HepG2 (cell line): Measurements from ENCODE around the gene FYB1.

Experiments used
- CBFB ChIP-seq: sonication (generic); formaldehyde crosslinking; IDR thresholded peaks from 2 replicates; pipeline ENCODE4 v1.4.0; 2020; ENCODE audit warnings: missing genetic modification reagents
- CREB1 ChIP-seq, 2 experiments: fragments of 450-650 bp in 1 of 2; IDR thresholded peaks; 2 replicates each; pipeline ENCODE4 v1.6.1; 2016 to 2017; ENCODE audit warnings: control low read depth in 1 of 2, mild to moderate bottlenecking in 1 of 2, missing compliant biosample characterization in 1 of 2, missing genetic modification characterization in 1 of 2
- CTCF ChIP-seq: sonication (generic); formaldehyde crosslinking; IDR thresholded peaks from 2 replicates; pipeline ENCODE4 v1.5.0; 2020; ENCODE audit warnings: mild to moderate bottlenecking, missing genetic modification reagents, moderate library complexity
- HDAC1 ChIP-seq: sonication (generic); formaldehyde crosslinking; IDR thresholded peaks from 2 replicates; pipeline ENCODE4 v1.5.1; 2020; ENCODE audit warnings: mild to moderate bottlenecking, missing genetic modification reagents
- HIVEP1 ChIP-seq: sonication (generic); formaldehyde crosslinking; IDR thresholded peaks from 2 replicates; pipeline ENCODE4 v1.4.0; 2020; ENCODE audit warnings: mild to moderate bottlenecking, missing genetic modification reagents
- HNRNPH1 ChIP-seq: fragments of 200-400 bp; formaldehyde crosslinking; optimal IDR thresholded peaks from 2 replicates; pipeline ENCODE3; 2017; ENCODE audit warnings: mild to moderate bottlenecking, low read depth, low read length
- RARA ChIP-seq: IDR thresholded peaks from 2 replicates; pipeline ENCODE4 v1.6.1; 2016; ENCODE audit warnings: missing genetic modification reagents, missing compliant biosample characterization
- ZNF317 ChIP-seq: sonication (generic); formaldehyde crosslinking; IDR thresholded peaks from 2 replicates; pipeline ENCODE4 v1.5.0; 2020; ENCODE audit warnings: mild to moderate bottlenecking, missing genetic modification reagents
- ZNF564 ChIP-seq: sonication (generic); formaldehyde crosslinking; IDR thresholded peaks from 2 replicates; pipeline ENCODE4 v1.8.1; 2023; ENCODE audit warnings: mild to moderate bottlenecking, missing genetic modification reagents

DNA sequence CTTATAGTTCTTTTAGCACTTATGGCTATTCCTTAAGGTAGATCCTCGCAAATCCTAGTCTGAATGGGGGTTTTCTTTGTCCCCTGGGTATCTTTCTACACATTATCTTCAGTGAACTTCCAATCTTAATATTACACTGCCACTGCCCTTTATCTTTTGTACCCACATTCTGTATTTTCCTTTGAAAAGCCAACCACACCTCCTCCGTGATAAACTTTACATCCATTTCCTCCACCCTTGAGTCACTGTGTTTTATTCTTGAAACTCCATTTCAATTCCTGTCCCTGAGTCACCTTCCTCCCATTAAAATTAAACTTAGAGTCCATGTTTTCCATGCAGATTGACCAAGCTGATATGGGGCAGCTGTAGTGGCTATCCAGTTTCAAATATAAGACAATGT lies 102.0 kb downstream of the FYB1 start:
- TF ChIP-seq HNRNPH1 (no peak), ZNF564 (no peak), HDAC1 (no peak), CBFB (CRISPR knock-in tag) (no peak), HIVEP1 (CRISPR knock-in tag) (no peak), ZNF317 (CRISPR knock-in tag) (no peak), RARA (CRISPR knock-in tag) (no peak), CTCF (CRISPR knock-in tag) (no peak), CREB1 (IDR thresholded peaks at IDR 0.05) (no peak), CREB1 (CRISPR knock-in tag; IDR thresholded peaks at IDR 0.05) (no peak)
